Stomach (tissue), 9 donors: Measurements from ENCODE around the gene SMAD7. TPM values are rescaled to one million over a fixed set of nuclear protein-coding genes. Genes with fewer than 3 reads are reported as not detected.

Source experiments
- DNase-seq, 2 donors: peaks; one replicate each; pipeline versions ENCODE4 v3.0.0 to v3.0.0-alpha.2; 2013 to 2019
- H3K27ac ChIP-seq, 5 donors: fragments of 200-600 bp in 4 of 5; sonication (generic) in 4 of 5; one replicate each; pipeline ENCODE4 v1.5.1; 2013 to 2019; ENCODE audit warnings: mild to moderate bottlenecking in 1 of 5, moderate library complexity in 1 of 5
- H3K27me3 ChIP-seq, 3 donors: fragments of 200-600 bp; sonication (generic); one replicate each; pipeline ENCODE4 v1.5.1; 2017 to 2019; ENCODE audit warnings: mixed run types in 1 of 3
- H3K36me3 ChIP-seq, 4 donors: fragments of 200-600 bp; sonication (generic); 1 replicate in 3 of 4; 2 replicates in 1 of 4; pipeline ENCODE4 v1.5.1; 2016 to 2019
- H3K4me1 ChIP-seq, 4 donors: fragments of 200-600 bp; sonication (generic); one replicate each; pipeline ENCODE4 v1.5.1; 2016 to 2019
- H3K4me3 ChIP-seq, 4 donors: fragments of 200-600 bp; sonication (generic) in 3 of 4; one replicate each; pipeline ENCODE4 v1.5.1; 2016 to 2019; ENCODE audit warnings: mild to moderate bottlenecking in 1 of 4
- H3K9me3 ChIP-seq, 4 donors: fragments of 200-600 bp; sonication (generic); one replicate each; pipeline ENCODE4 v1.5.1; 2016 to 2019
- EP300 ChIP-seq: sonication (generic); formaldehyde crosslinking; IDR thresholded peaks from one replicate; pipeline ENCODE4 v1.6.1; 2017; ENCODE audit warnings: antibody characterized with exemption
- POLR2A ChIP-seq, 4 donors: fragments of 450-650 bp; IDR thresholded peaks; one replicate each; pipeline ENCODE4 v1.6.1; 2016; ENCODE audit warnings: antibody characterized with exemption in 4 of 4, control low read depth in 2 of 4, mild to moderate bottlenecking in 1 of 4, moderate library complexity in 1 of 4
- POLR2AphosphoS5 ChIP-seq, 3 donors: sonication (generic); formaldehyde crosslinking; IDR thresholded peaks; one replicate each; pipeline ENCODE4 v1.6.1; 2016; ENCODE audit warnings: antibody characterized with exemption in 3 of 3
- WGBS, 5 donors: extraction: QIAGEN DNeasy Blood & Tissue Kit in 3 of 5; methylation state at CpG; one replicate each; pipeline versions ENCODE4 v1.1.5 to v1.1.7; 2013 to 2018; 5-methylcytosine and 5-hydroxymethylcytosine counted together
- intact Hi-C: fragments of 100-400 bp; cut with DNase I; formaldehyde crosslinking; loops from one replicate; pipeline ENCODE4 v1.15.1; 2023; ENCODE audit warnings: low total_unique reads
- polyA plus RNA-seq, 3 donors: library from polyadenylated mRNA; stranded (reverse); fragments of 200-250 nt; gene quantifications; one replicate each; pipeline ENCODE4 v1.2.3, GENCODE V29; 2013
- total RNA-seq, 5 donors: library from RNA; depleted of rRNA; stranded (reverse); fragments of >200 nt; gene quantifications; one replicate each; pipeline versions ENCODE4 v1.1.0 to v1.2.3, GENCODE V29; 2014 to 2016
- TF ChIP-seq, protein P1 (sequence below), 7 experiments: fragments of 450-650 bp in 4 of 7; fragments of 200-600 bp in 3 of 7; sonication (generic) in 3 of 7; IDR thresholded peaks; one replicate each; pipeline ENCODE4 v1.5.1; 2016 to 2019; ENCODE audit warnings: antibody characterized with exemption in 7 of 7, control low read depth in 2 of 7, mild to moderate bottlenecking in 1 of 7
- donor health status: healthy with polysubstance abuse.
- donor health status: Bipolar disorder and iron deficiency.
- donor health status: healthy.

SMAD7 gene
- total and polyA plus RNA-seq, 8 donors = 4.5 to 123 (median 10.6) TPM

DNA sequence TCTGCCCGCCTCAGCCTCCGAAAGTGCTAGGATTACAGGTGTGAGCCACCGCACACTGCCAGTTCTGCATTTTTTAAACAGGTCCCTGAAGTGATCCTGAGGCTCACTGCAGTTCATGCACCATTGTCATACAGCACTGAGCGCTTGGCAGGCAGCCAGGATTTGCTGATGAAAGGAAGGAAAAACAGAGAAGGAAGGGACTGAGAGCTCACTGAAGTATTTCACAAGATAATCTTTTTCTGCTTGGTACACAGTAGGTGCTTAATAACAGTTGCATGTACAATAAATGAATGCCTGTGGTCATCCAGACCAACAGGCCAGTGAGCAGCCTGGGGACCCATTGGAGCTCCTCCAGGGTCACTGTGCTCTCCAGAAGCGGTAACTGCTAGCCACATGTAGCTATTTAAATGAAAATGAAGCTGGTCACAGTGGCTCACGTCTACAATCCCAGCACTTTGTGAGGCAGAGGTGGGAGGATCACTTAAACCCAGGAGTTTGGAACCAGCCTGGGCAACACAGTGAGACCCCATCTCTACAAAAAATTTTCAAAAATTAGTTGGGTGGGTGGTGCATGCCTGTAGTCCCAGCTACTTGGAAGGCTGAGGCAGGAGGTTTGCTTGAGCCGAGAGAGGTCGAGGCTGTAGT is 33.1 kb upstream of the SMAD7 start:
- TF ChIP-seq POLR2AphosphoS5 (IDR thresholded peaks at IDR 0.05) (no peak), POLR2A (IDR thresholded peaks at IDR 0.05) (no peak), EP300 (no peak)
- TF ChIP-seq, protein P1, sequence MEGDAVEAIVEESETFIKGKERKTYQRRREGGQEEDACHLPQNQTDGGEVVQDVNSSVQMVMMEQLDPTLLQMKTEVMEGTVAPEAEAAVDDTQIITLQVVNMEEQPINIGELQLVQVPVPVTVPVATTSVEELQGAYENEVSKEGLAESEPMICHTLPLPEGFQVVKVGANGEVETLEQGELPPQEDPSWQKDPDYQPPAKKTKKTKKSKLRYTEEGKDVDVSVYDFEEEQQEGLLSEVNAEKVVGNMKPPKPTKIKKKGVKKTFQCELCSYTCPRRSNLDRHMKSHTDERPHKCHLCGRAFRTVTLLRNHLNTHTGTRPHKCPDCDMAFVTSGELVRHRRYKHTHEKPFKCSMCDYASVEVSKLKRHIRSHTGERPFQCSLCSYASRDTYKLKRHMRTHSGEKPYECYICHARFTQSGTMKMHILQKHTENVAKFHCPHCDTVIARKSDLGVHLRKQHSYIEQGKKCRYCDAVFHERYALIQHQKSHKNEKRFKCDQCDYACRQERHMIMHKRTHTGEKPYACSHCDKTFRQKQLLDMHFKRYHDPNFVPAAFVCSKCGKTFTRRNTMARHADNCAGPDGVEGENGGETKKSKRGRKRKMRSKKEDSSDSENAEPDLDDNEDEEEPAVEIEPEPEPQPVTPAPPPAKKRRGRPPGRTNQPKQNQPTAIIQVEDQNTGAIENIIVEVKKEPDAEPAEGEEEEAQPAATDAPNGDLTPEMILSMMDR (IDR thresholded peaks at IDR 0.05) = no peak
- Histone ChIP-seq H3K4me1 (peaks cover 0 to 14% (median 0%) of the 10 kb centered on the region in 4 donors), H3K9me3 (no peaks in the 10 kb centered on the region), H3K4me3 (no peak overlapping the region), H3K36me3 (no peaks in the 10 kb centered on the region), H3K27me3 (no peaks in the 10 kb centered on the region), H3K27ac (no peak overlapping the region)
- DNase-seq = peak; percentile 58 to 60
- intact Hi-C loops = no loop called here
- WGBS, 5 donors = 69 to 86% (median 80%) methylated on average over 8 of the region's 8 CpGs

GRCh38 chr18:48982266-48982665 is 31.5 kb upstream of the SMAD7 start:
- 48 to 55% (median 50%) methylated on average over 7 of the region's 7 CpGs for WGBS, 5 donors
- intact Hi-C loops = no loop called here

DNA sequence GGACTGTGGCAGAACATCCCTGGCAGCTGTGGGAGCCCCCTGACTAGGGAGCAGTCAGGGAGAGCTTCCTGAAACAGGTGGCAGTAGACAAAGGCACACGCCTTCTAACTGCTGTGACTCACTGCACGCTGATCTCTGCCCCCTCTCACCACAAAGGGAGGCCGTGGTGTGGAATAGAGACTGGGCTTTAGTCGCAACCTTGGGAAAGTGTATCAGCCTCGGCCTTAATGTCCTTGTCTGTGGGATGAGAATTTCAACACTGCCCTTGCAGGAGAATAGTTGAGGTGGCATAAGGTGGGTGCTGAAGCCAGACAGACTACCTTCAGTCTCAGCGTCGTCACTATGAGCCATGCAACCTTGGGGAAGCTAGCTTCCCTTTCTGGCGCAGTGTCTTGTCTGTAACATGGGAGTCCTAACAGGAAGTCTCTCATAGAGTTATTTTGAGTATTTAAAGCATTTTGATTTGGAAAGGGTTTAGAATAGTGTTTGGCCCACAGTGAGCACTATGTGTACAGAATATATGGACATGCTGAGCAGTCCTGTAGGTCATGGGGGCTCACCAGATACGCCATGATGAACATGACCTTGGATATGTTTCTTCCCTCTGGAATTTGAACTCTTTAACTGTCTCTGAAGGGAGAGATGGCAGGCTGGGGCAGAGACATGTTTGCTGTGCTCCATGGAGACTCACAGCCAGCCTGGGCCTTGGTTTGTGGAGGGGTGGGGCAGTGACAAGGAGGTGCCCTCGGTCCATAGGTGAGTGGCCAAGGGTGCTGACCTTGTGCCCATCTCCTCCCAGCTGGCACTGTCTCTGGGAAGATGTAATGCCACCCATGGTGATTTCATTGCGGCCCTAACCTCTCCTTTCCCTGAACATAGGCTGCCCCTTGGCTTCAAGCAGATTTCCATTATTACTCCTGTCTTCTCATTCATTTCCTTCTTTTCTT is 29.5 kb upstream of the SMAD7 start:
- Histone ChIP-seq H3K4me3 (no peak overlapping the region), H3K9me3 (no peaks in the 10 kb centered on the region), H3K4me1 (peaks cover 0 to 24% (median 11%) of the 10 kb centered on the region in 4 donors), H3K36me3 (no peaks in the 10 kb centered on the region), H3K27ac (no peak overlapping the region), H3K27me3 (peaks cover 0 to 5% (median 0%) of the 10 kb centered on the region in 3 donors)
- no peak for TF ChIP-seq EP300
- TF ChIP-seq, protein P1 (IDR thresholded peaks at IDR 0.05) = no peak
- intact Hi-C loops = no loop called here
- 70 to 81% (median 75%) methylated on average over 10 to 11 of the region's 11 CpGs for WGBS, 5 donors
- DNase-seq = peak in 1 of 2 donors; percentile 41

More at GRCh38 chr18:48982266-48982665, 31.5 kb upstream of the SMAD7 start:
- H3K36me3 ChIP-seq = no peaks in the 10 kb centered on the region
- H3K9me3 ChIP-seq = no peaks in the 10 kb centered on the region
- no peak for DNase-seq
- no peak for TF ChIP-seq POLR2AphosphoS5 (IDR thresholded peaks at IDR 0.05)
- TF ChIP-seq, protein P1 (IDR thresholded peaks at IDR 0.05) = no peak
- TF ChIP-seq EP300 = no peak
- TF ChIP-seq POLR2A (IDR thresholded peaks at IDR 0.05) = no peak
- H3K27me3 ChIP-seq = no peaks in the 10 kb centered on the region
- H3K4me1 ChIP-seq = peaks cover 0 to 14% (median 0%) of the 10 kb centered on the region in 4 donors
- H3K4me3 ChIP-seq = no peak overlapping the region
- no peak overlapping the region for H3K27ac ChIP-seq

DNA sequence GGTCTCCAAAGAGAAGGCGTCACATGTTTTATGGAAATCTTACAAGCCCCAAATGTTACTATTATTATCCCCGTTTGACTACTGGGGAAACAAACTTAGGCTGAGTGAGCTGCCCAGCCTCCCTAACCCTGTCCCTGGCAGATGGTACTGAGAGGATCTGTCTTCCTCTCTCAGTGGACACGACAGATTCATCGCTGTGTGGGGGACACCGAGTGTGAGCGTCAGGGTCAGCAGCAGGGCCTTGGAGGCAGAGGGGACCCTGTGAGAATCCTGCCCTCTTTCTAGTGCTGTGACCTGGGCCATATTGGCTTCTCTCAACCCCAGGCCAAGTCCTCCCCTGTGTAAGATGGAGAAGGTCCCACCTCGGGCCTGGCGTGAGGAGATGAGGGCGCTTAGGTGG is 27.1 kb upstream of the SMAD7 start:
- WGBS, 5 donors = 87 to 98% (median 95%) methylated on average over 6 to 9 of the region's 9 CpGs
- peaks cover 0 to 6% (median 0%) of the 10 kb centered on the region in 3 donors for H3K27me3 ChIP-seq
- H3K9me3 ChIP-seq = no peaks in the 10 kb centered on the region
- H3K4me1 ChIP-seq = peaks cover 0 to 34% (median 24%) of the 10 kb centered on the region in 4 donors
- intact Hi-C loops = no loop called here
- H3K4me3 ChIP-seq = no peak overlapping the region
- no peak overlapping the region for H3K27ac ChIP-seq
- TF ChIP-seq, protein P1 (IDR thresholded peaks at IDR 0.05) = no peak
- no peak for TF ChIP-seq EP300
- TF ChIP-seq POLR2AphosphoS5 (IDR thresholded peaks at IDR 0.05) = no peak
- no peak for TF ChIP-seq POLR2A (IDR thresholded peaks at IDR 0.05)
- DNase-seq = no peak
- H3K36me3 ChIP-seq = no peaks in the 10 kb centered on the region
